IMR-90 (cell line): ENCODE measurements around the gene RPE. TPM values are rescaled to one million over a fixed set of nuclear protein-coding genes. Genes with fewer than 3 reads are reported as not detected.

ENCODE experiments used
- ATAC-seq: fragments of 200-7000 bp; cut with Tn5 transposase; 2 replicates; pipeline ENCODE4 v1.9.1; 2020; ENCODE audit warnings: low read depth, mild to moderate bottlenecking, moderate library complexity
- BruUV-seq: library from RNA; stranded (reverse); fragments of 400-500 nt; replicated peaks from 2 replicates; lab custom pipeline; 2021; lab: Mats Ljungman, UMichigan
- CTCF ChIA-PET: fragments of 300-600 bp; formaldehyde crosslinking; extraction: SDS; loops from one replicate; lab custom pipeline; 2021; ENCODE audit warnings: antibody characterized with exemption; lab: Yijun Ruan, JAX
- POLR2A ChIA-PET: fragments of 300-600 bp; sonication (Branson Sonifier 250); formaldehyde crosslinking; loops from one replicate; lab custom pipeline; 2022; ENCODE audit warnings: antibody characterized with exemption; ENCODE audit not compliant: unreplicated experiment; lab: Charles Lee
- DNase-seq: peaks from one replicate; pipeline ENCODE4 v3.0.0; 2013
- H2AFZ ChIP-seq: replicated peaks from 2 replicates; pipeline ENCODE3; 2013; ENCODE audit warnings: low read length, mild to moderate bottlenecking; ENCODE audit not compliant: poor library complexity
- H2AK5ac ChIP-seq: 2 replicates; pipeline ENCODE4 v1.6.1; 2013; ENCODE audit warnings: low read depth, low read length, inconsistent platforms
- H2AK9ac ChIP-seq: replicated peaks from 2 replicates; pipeline ENCODE3; 2013; ENCODE audit warnings: mild to moderate bottlenecking, low read depth, low read length, moderate library complexity; ENCODE audit not compliant: poor library complexity
- H2BK120ac ChIP-seq: 2 replicates; pipeline ENCODE4 v1.6.1; 2013; ENCODE audit warnings: low read depth, low read length, inconsistent platforms
- H2BK15ac ChIP-seq: 3 replicates; pipeline ENCODE4 v1.6.1; 2013; ENCODE audit warnings: low read depth, low read length, inconsistent platforms
- H2BK20ac ChIP-seq: 2 replicates; pipeline ENCODE4 v1.6.1; 2013; ENCODE audit warnings: low read depth, mild to moderate bottlenecking, inconsistent platforms, low read length, moderate library complexity
- H2BK5ac ChIP-seq: 2 replicates; pipeline ENCODE4 v1.6.1; 2013; ENCODE audit warnings: mild to moderate bottlenecking, low read depth, low read length, inconsistent platforms; ENCODE audit not compliant: poor library complexity, severe bottlenecking
- H3K14ac ChIP-seq: replicated peaks from 2 replicates; pipeline ENCODE4 v1.6.1; 2013; ENCODE audit warnings: low read depth, low read length, inconsistent platforms
- H3K18ac ChIP-seq: 2 replicates; pipeline ENCODE4 v1.6.1; 2013; ENCODE audit warnings: low read depth, low read length, control low read depth
- H3K23ac ChIP-seq: 2 replicates; pipeline ENCODE4 v1.6.1; 2013; ENCODE audit warnings: low read depth, low read length, inconsistent platforms
- H3K27ac ChIP-seq: 2 replicates; pipeline ENCODE4 v1.5.1; 2013; ENCODE audit warnings: mild to moderate bottlenecking, control low read depth, low read length; ENCODE audit not compliant: insufficient read depth
- H3K27me3 ChIP-seq: 2 replicates; pipeline ENCODE4 v1.6.1; 2013; ENCODE audit warnings: low read length; ENCODE audit not compliant: control insufficient read depth, insufficient read depth
- H3K36me3 ChIP-seq: 2 replicates; pipeline ENCODE4 v1.6.1; 2013; ENCODE audit warnings: low read length, mixed read lengths; ENCODE audit not compliant: control insufficient read depth, insufficient read depth
- H3K4ac ChIP-seq: 2 replicates; pipeline ENCODE4 v1.6.1; 2013; ENCODE audit warnings: low read depth, low read length, inconsistent platforms
- H3K4me1 ChIP-seq: 2 replicates; pipeline ENCODE4 v1.6.1; 2013; ENCODE audit warnings: low read length, mixed read lengths; ENCODE audit not compliant: control insufficient read depth, insufficient read depth
- H3K4me2 ChIP-seq: 2 replicates; pipeline ENCODE4 v1.6.1; 2013; ENCODE audit warnings: low read depth, mild to moderate bottlenecking, control low read depth, low read length, moderate library complexity
- H3K4me3 ChIP-seq: 2 replicates; pipeline ENCODE4 v1.5.1; 2013; ENCODE audit warnings: low read depth, mild to moderate bottlenecking, control low read depth, low read length, moderate library complexity; ENCODE audit not compliant: insufficient read depth
- H3K56ac ChIP-seq: 2 replicates; pipeline ENCODE4 v1.6.1; 2013; ENCODE audit warnings: low read length, inconsistent platforms; ENCODE audit not compliant: insufficient read depth; ENCODE audit errors: extremely low read depth
- H3K79me1 ChIP-seq, 2 experiments: 2 replicates each; pipeline ENCODE4 v1.6.1; 2013; ENCODE audit warnings: low read length in 2 of 2, inconsistent platforms in 1 of 2, low read depth in 1 of 2
- H3K9ac ChIP-seq: 2 replicates; pipeline ENCODE4 v1.6.1; 2013; ENCODE audit warnings: low read depth, low read length, control low read depth
- H3K9me1 ChIP-seq: 2 replicates; pipeline ENCODE4 v1.6.1; 2013; ENCODE audit warnings: low read length, inconsistent platforms; ENCODE audit not compliant: insufficient read depth
- H3K9me3 ChIP-seq: 2 replicates; pipeline ENCODE4 v1.6.1; 2013; ENCODE audit warnings: low read length; ENCODE audit not compliant: control insufficient read depth, insufficient read depth
- H4K20me1 ChIP-seq: 2 replicates; pipeline ENCODE4 v1.6.1; 2013; ENCODE audit warnings: low read length, inconsistent platforms; ENCODE audit not compliant: insufficient read depth
- H4K5ac ChIP-seq: 2 replicates; pipeline ENCODE4 v1.6.1; 2013; ENCODE audit warnings: mild to moderate bottlenecking, low read depth, low read length, control low read depth
- H4K8ac ChIP-seq, 2 experiments: 2 replicates each; pipeline ENCODE4 v1.6.1; 2013; ENCODE audit warnings: low read depth in 2 of 2, low read length in 2 of 2, control low read depth in 1 of 2, inconsistent platforms in 1 of 2
- H4K91ac ChIP-seq: 2 replicates; pipeline ENCODE4 v1.6.1; 2013; ENCODE audit warnings: low read depth, low read length, inconsistent platforms; ENCODE audit not compliant: insufficient read depth
- BHLHE40 ChIP-seq: fragments of 150-350 bp; IDR thresholded peaks from 2 replicates; pipeline ENCODE4 v1.6.1; 2016; ENCODE audit warnings: mild to moderate bottlenecking, low read depth, low read length
- CHD1 ChIP-seq: IDR thresholded peaks from 2 replicates; pipeline ENCODE4 v1.6.1; 2012; ENCODE audit warnings: low read depth, low read length, improper control_type of control experiment
- MXI1 ChIP-seq: IDR thresholded peaks from 2 replicates; pipeline ENCODE4 v1.6.1; 2012; ENCODE audit warnings: low read depth, mild to moderate bottlenecking, low read length, moderate library complexity, borderline replicate concordance
- NFE2L2 ChIP-seq: fragments of 150-350 bp; IDR thresholded peaks from 2 replicates; pipeline ENCODE4 v1.6.1; 2016; ENCODE audit warnings: low read depth, mild to moderate bottlenecking, low read length
- POLR2A ChIP-seq: IDR thresholded peaks from 2 replicates; pipeline ENCODE4 v1.6.1; 2012; ENCODE audit warnings: mild to moderate bottlenecking, low read depth, low read length
- RAD21 ChIP-seq: IDR thresholded peaks from 2 replicates; pipeline ENCODE4 v1.6.1; 2012; ENCODE audit warnings: low read length, improper control_type of control experiment
- RCOR1 ChIP-seq: IDR thresholded peaks from 2 replicates; pipeline ENCODE4 v1.6.1; 2012; ENCODE audit warnings: mild to moderate bottlenecking, low read length, improper control_type of control experiment; ENCODE audit not compliant: insufficient replicate concordance
- SMC3 ChIP-seq: fragments of 150-350 bp; IDR thresholded peaks from 2 replicates; pipeline ENCODE4 v1.6.1; 2016; ENCODE audit warnings: low read depth, mild to moderate bottlenecking, antibody characterized with exemption, low read length, moderate library complexity
- WGBS, 2 experiments: methylation state at CpG; one replicate each; pipeline versions ENCODE4 v1.1.5 to v1.1.7; 2013; ENCODE audit warnings: missing lambda C conversion rate in 2 of 2; ENCODE audit not compliant: insufficient read length in 1 of 2; ENCODE audit errors: extremely low coverage in 2 of 2; 5-methylcytosine and 5-hydroxymethylcytosine counted together
- dilution Hi-C: fragments of 300-500 bp; cut with HindIII; formaldehyde crosslinking; loops from one replicate; pipeline ENCODE4 v1.14.3; 2018; ENCODE audit warnings: low sequenced_read_pairs; ENCODE audit not compliant: unreplicated experiment
- in situ Hi-C: fragments of 300-500 bp; cut with MboI; formaldehyde crosslinking; loops from 3 replicates; pipeline ENCODE4 v1.14.3; 2019; ENCODE audit warnings: low sequenced_read_pairs, inconsistent platforms, mixed read lengths
- intact Hi-C: fragments of 100-400 bp; cut with micrococcal nuclease; formaldehyde crosslinking; loops from 2 replicates; pipeline ENCODE4 v1.10.0; 2022
- polyA plus RNA-seq, 3 experiments: library from polyadenylated mRNA; depleted of rRNA; stranded (reverse); fragments of >200 nt; gene quantifications; 2 replicates each; pipeline ENCODE4 v1.2.3, GENCODE V29; 2012; ENCODE audit warnings: low replicate concordance in 1 of 3
- total RNA-seq: library from RNA; depleted of rRNA; stranded (reverse); fragments of >200 nt; gene quantifications from 2 replicates; pipeline ENCODE4 v1.2.3, GENCODE V29; 2012
- TF ChIP-seq, protein P1 (sequence below): fragments of 150-350 bp; IDR thresholded peaks from 2 replicates; pipeline ENCODE4 v1.6.1; 2016; ENCODE audit warnings: low read depth, mild to moderate bottlenecking, low read length, moderate library complexity, borderline replicate concordance
- TF ChIP-seq, protein P2 (sequence below): conservative IDR thresholded peaks from 2 replicates; pipeline ENCODE4 v1.5.1; 2012; ENCODE audit warnings: mild to moderate bottlenecking, low read depth, low read length, improper control_type of control experiment
- TF ChIP-seq, protein P3 (sequence below): fragments of 150-350 bp; IDR thresholded peaks from 2 replicates; pipeline ENCODE4 v1.6.1; 2017; ENCODE audit warnings: mild to moderate bottlenecking, antibody characterized with exemption, low read length, low read depth

Gene RPE
- total and polyA plus RNA-seq, 2 of the 4 experiments (the other 2 are of a cell fraction), result 66.7 to 339 TPM

DNA sequence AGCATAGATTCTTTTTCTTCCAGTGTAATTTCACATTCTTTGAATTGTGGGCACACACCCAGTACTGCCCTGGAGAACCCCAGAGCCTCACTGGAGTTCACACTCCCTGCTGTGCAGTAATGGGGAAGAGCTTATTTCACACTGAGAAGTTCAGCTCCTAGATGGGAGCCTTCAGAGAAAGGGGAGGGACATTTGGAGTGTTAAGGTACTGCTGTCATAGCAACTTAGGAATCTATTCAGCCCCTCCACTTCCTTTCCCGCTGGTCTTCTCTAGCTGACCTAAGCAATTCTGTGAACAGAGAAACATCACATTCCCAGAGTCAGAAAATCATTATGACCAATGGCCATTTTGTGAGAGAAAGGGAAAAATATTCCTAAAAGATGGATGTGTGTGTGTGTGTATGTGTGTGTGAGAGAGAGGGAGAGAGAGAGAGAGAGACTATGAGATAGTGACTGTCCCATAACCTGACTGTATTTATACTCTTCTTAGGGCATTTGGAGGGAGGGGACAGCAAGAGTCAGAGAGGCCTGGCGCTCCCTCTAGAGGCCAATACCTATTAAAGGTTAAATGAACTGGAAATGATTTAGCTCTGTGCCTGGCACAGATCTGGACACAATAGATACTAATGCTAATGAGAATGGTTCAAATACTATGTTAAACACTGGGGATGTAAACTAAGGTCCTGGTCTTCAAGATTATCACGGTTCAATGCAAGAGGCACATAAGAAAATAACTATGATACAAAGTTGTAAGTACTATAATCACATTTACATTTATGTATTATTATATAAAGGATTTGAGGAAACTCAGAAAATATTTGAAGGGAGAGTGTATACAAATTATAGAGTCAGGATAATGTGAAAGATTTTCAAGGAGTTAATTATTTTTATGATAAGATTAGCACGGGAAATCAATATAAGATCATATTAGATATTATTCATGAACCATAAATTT lies 41.5 kb upstream of the RPE start (continued):
- TF ChIP-seq MXI1 (no peak), NFE2L2 (no peak)

DNA sequence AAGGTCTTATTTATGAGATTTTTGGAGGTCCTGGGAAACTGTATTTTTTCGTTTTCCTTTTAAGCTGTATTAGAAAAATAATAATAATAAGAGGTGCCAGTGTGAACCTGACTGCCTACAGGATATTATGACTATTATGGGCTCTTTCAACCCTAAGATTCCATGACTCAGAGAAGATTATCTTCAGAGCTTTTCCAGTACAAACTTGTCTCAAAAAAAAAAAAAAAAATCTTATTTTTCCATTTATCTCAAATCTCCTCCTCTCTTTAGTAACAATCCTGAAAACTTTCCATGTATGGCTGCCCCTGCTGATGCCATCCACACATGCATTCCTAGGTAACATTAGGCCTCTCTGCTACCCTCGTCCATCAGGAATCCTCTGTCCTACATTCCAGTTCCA lies 36.7 kb upstream of the RPE start:
- intact Hi-C loops, result no loop called here
- no peak for TF ChIP-seq RCOR1
- TF ChIP-seq NFE2L2, result no peak
- TF ChIP-seq, protein P1, sequence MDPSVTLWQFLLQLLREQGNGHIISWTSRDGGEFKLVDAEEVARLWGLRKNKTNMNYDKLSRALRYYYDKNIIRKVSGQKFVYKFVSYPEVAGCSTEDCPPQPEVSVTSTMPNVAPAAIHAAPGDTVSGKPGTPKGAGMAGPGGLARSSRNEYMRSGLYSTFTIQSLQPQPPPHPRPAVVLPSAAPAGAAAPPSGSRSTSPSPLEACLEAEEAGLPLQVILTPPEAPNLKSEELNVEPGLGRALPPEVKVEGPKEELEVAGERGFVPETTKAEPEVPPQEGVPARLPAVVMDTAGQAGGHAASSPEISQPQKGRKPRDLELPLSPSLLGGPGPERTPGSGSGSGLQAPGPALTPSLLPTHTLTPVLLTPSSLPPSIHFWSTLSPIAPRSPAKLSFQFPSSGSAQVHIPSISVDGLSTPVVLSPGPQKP, result no peak
- no peak for TF ChIP-seq POLR2A
- TF ChIP-seq BHLHE40, result no peak
- no peak for TF ChIP-seq SMC3
- TF ChIP-seq, protein P2, sequence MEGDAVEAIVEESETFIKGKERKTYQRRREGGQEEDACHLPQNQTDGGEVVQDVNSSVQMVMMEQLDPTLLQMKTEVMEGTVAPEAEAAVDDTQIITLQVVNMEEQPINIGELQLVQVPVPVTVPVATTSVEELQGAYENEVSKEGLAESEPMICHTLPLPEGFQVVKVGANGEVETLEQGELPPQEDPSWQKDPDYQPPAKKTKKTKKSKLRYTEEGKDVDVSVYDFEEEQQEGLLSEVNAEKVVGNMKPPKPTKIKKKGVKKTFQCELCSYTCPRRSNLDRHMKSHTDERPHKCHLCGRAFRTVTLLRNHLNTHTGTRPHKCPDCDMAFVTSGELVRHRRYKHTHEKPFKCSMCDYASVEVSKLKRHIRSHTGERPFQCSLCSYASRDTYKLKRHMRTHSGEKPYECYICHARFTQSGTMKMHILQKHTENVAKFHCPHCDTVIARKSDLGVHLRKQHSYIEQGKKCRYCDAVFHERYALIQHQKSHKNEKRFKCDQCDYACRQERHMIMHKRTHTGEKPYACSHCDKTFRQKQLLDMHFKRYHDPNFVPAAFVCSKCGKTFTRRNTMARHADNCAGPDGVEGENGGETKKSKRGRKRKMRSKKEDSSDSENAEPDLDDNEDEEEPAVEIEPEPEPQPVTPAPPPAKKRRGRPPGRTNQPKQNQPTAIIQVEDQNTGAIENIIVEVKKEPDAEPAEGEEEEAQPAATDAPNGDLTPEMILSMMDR, result no peak
- TF ChIP-seq MXI1, result no peak
- TF ChIP-seq, protein P3, sequence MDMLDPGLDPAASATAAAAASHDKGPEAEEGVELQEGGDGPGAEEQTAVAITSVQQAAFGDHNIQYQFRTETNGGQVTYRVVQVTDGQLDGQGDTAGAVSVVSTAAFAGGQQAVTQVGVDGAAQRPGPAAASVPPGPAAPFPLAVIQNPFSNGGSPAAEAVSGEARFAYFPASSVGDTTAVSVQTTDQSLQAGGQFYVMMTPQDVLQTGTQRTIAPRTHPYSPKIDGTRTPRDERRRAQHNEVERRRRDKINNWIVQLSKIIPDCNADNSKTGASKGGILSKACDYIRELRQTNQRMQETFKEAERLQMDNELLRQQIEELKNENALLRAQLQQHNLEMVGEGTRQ, result no peak
- TF ChIP-seq RAD21, result no peak
- TF ChIP-seq CHD1, result no peak

More for the DNA sequence above, 36.7 kb upstream of the RPE start:
- no peak overlapping the region for H3K4me2 ChIP-seq
- no peaks in the 10 kb centered on the region for H3K79me1 ChIP-seq
- H3K27ac ChIP-seq, result no peak overlapping the region
- CTCF ChIA-PET, result interaction anchor here (0.6 kb wide), 1 partner anchor 203 kb away, joined by 3 read pairs; no protein-coding TSS in a partner anchor
- no peaks in the 10 kb centered on the region for H3K4me1 ChIP-seq
- H3K4ac ChIP-seq, result no peak overlapping the region
- no peaks in the 10 kb centered on the region for H3K36me3 ChIP-seq
- H3K18ac ChIP-seq, result no peak overlapping the region
- no peak overlapping the region for H3K14ac ChIP-seq
- H2AFZ ChIP-seq, result no peak overlapping the region
- no peak overlapping the region for H3K4me3 ChIP-seq
- H3K9me1 ChIP-seq, result no peaks in the 10 kb centered on the region
- dilution Hi-C loops (no loop called here), in situ Hi-C loops (loop anchor here (25.0 kb wide), 2 partner anchors 628 to 1578 kb away; no protein-coding TSS in a partner anchor)
- H4K20me1 ChIP-seq, result no peaks in the 10 kb centered on the region
- ATAC-seq (no peak), DNase-seq (no peak)
- no peak overlapping the region for H2BK120ac ChIP-seq
- H3K9me3 ChIP-seq, result no peaks in the 10 kb centered on the region
- no peak overlapping the region for H4K91ac ChIP-seq
- H2AK9ac ChIP-seq, result no peak overlapping the region
- H3K56ac ChIP-seq, result no peak overlapping the region
- no peak overlapping the region for H3K23ac ChIP-seq
- no peak overlapping the region for H2BK20ac ChIP-seq
- H4K5ac ChIP-seq, result no peak overlapping the region
- H2BK5ac ChIP-seq, result no peak overlapping the region
- no CpG with 5 or more reads among the region's 2 CpGs for WGBS, 2 experiments
- BruUV-seq, result no TSS peak
- H3K27me3 ChIP-seq, result no peaks in the 10 kb centered on the region; the same call in 1 of the 2 replicates
- no peak overlapping the region for H2BK15ac ChIP-seq
- H3K9ac ChIP-seq, result no peak overlapping the region
- POLR2A ChIA-PET, result no interaction called here
- H4K8ac ChIP-seq, result no peak overlapping the region
- H2AK5ac ChIP-seq, result no peak overlapping the region
